Urothelium cell line (cell line): ENCODE results near the gene LIG3.
"Not testable (repeated sequence)": the region's sequence is repeated elsewhere in the genome, so short reads cannot be mapped to it uniquely, and the experiment has no call there.

Experiments
- DNase-seq: peaks from one replicate; pipeline ENCODE4 v3.0.0; 2011; ENCODE audit warnings: low spot score, mixed read lengths
- FAIRE-seq: peaks from 2 replicates; lab custom pipeline; 2011; peaks lifted over from hg19 to GRCh38; lab: Jason Lieb, UNC

LIG3 gene

GRCh38 chr17:35030780-35031179, 50.5 kb downstream of the LIG3 start:
- FAIRE-seq = no peak
- no peak for DNase-seq

DNA sequence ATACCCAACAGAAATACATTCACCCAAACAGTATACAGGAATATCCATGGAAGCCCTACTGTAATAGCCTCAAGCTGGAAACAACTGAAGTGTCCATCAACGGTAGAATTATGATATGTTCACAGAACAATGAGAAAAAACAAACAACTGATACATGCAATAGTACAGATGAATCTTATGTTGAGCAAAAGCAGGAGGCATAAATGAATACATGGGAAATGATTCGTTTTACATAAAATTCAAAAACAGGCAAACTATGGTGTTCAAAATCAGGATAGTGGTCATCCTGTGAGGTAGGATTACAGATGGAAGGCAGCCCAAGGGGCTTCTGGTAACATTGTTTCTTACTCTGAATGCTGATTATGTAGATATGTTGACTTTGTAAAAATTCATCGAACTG, 58.1 kb downstream of the LIG3 start:
- FAIRE-seq (no peak), DNase-seq (no peak)

- FAIRE-seq = no peak
- DNase-seq = no peak
Measured at GRCh38 chr17:35041390-35041789, 61.1 kb downstream of the LIG3 start.

DNA sequence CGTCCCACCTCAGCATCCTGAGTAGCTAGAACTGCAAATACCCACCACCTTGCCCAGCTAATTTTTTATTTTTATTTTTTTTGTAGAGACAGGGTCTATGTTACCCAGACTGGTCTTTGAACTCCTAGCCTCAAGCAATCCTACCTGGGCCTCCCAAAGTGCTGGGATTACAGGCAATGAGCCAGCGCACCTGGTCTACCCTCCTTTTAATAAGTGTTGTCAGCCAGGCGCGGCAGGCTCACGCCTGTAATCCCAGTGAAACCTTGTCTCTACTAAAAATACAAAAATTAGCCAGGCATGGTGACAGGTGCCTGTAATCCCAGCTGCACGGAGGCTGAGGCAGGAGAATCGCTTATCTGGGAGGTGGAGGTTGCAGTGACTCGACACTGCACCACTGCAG, 63.9 kb downstream of the LIG3 start:
- FAIRE-seq = no peak
- no peak for DNase-seq

DNA sequence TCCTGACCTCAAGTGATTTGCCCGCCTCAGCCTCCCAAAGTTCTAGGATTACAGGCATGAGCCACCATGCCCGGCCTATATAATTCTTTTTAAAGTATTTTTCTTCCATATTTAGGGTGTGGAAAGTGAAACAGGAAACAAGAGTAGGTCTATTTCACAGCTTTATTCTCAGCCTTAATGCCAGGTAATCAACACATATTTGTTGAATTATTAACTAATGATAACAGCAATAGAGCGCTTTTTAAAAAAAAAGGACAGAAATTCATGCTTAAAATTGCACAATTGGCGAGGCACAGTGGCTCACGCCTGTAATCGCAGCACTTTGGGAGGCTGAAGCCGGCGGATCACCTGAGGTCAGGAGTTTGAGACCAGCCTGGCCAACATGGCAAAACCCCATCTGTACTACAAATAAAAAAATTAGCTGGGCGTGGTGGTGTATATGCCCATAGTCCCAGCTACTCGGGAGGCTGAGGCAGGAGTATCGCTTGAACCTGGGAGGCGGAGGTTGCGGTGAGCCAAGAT, 65.2 kb downstream of the LIG3 start:
- not testable (repeated sequence) for FAIRE-seq, DNase-seq

GRCh38 chr17:35046245-35046644, 65.9 kb downstream of the LIG3 start:
- DNase-seq = no peak
- no peak for FAIRE-seq

DNA sequence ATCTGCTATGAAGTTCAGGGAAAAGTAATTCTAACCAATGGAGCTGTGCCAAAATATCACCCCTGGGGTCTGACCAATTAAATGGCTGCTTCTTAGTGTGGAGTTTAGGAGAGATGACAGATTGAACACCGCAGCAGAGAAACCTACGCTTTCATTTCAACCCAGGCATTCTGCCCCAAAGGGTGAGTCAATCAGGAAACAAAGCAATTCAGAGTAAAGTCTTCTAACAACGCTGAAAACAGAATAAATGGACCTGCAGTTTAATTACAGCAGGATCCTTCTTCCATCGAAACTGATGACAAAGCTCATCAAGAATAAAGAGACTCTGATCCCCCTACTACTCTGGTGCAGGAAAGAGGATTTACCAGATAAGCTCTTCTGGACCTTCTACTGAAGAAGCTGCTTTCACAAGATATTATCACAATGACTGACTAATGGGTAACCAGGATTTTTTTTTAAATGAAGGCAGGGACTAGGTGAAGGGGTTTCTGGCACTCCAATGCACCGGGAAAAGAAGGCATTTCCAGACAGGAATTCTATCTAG, 66.5 kb downstream of the LIG3 start:
- FAIRE-seq (no peak), DNase-seq (no peak)

GRCh38 chr17:35048685-35049379, 68.5 kb downstream of the LIG3 start:
- FAIRE-seq (no peak), DNase-seq (no peak)

- DNase-seq = no peak
- FAIRE-seq = no peak
Measured at GRCh38 chr17:35050170-35050569, 69.9 kb downstream of the LIG3 start.

GRCh38 chr17:35051183-35051578, 70.9 kb downstream of the LIG3 start:
- FAIRE-seq (no peak), DNase-seq (no peak)

- DNase-seq (no peak), FAIRE-seq (no peak)
Measured at GRCh38 chr17:35051579-35052240, 71.4 kb downstream of the LIG3 start.

GRCh38 chr17:35052241-35052610, 71.9 kb downstream of the LIG3 start:
- no peak for FAIRE-seq
- no peak for DNase-seq

DNA sequence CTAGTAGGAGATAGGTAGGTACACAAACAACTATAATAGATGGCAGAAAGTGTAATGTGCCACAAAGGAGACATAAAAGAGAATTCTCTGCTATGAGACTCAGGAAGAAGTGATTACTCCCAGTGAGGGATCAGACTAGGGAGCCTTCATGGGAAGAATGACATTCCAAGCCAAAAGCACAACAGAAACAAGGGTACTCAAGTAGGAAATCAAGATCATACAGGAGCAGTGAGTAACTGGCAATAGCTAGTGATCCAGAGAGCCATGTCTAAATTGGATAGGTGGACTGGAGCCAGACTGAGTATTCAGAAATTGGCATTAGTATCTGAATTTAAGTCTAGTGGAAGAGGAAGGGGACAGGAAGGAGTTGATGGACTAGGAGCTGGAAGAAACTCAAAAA, 72.5 kb downstream of the LIG3 start:
- no peak for FAIRE-seq
- no peak for DNase-seq

- FAIRE-seq (no peak), DNase-seq (no peak)
Measured at GRCh38 chr17:35053204-35053603, 72.9 kb downstream of the LIG3 start.

- DNase-seq (no peak), FAIRE-seq (no peak)
Measured at GRCh38 chr17:35056013-35056412, 75.7 kb downstream of the LIG3 start.

GRCh38 chr17:35057332-35057915, 77.1 kb downstream of the LIG3 start:
- FAIRE-seq (no peak), DNase-seq (no peak)
